Tibial artery (tissue), 4 donors: ENCODE results near the gene SYNPO.

Source experiments
- DNase-seq, 2 donors: peaks; one replicate each; pipeline ENCODE4 v3.0.0-alpha.2; 2019
- H3K27ac ChIP-seq, 2 donors: fragments of 200-600 bp; sonication (generic) in 1 of 2; 1 replicate in 1 of 2; 2 replicates in 1 of 2; pipeline ENCODE4 v1.5.1; 2018 to 2019; ENCODE audit warnings: mild to moderate bottlenecking in 1 of 2
- H3K27me3 ChIP-seq, 2 donors: fragments of 200-600 bp; sonication (generic) in 1 of 2; one replicate each; pipeline versions ENCODE4 v1.5.1 to v1.6.0; 2016 to 2019
- H3K36me3 ChIP-seq, 3 donors: fragments of 200-600 bp; sonication (generic) in 2 of 3; one replicate each; pipeline ENCODE4 v1.5.1; 2016 to 2019; ENCODE audit warnings: mild to moderate bottlenecking in 2 of 3
- H3K4me1 ChIP-seq, 4 donors: fragments of 200-600 bp; sonication (generic) in 2 of 4; 1 replicate in 3 of 4; 2 replicates in 1 of 4; pipeline ENCODE4 v1.5.1; 2016 to 2019
- H3K4me3 ChIP-seq, 2 donors: fragments of 200-600 bp; sonication (generic) in 1 of 2; 1 replicate in 1 of 2; 2 replicates in 1 of 2; pipeline ENCODE4 v1.5.1; 2018 to 2019; ENCODE audit warnings: mild to moderate bottlenecking in 2 of 2
- H3K9me3 ChIP-seq, 3 donors: fragments of 200-600 bp; sonication (generic) in 1 of 3; one replicate each; pipeline ENCODE4 v1.5.1; 2016 to 2019
- CTCF ChIP-seq, 2 experiments: fragments of 200-600 bp in 1 of 2; fragments of 450-650 bp in 1 of 2; IDR thresholded peaks; one replicate each; pipeline ENCODE4 v1.5.1; 2017 to 2019; ENCODE audit warnings: antibody characterized with exemption in 2 of 2, mild to moderate bottlenecking in 1 of 2, moderate library complexity in 1 of 2
- intact Hi-C: fragments of 100-400 bp; cut with DNase I; formaldehyde crosslinking; loops from one replicate; pipeline ENCODE4 v1.15.0; 2023; ENCODE audit warnings: low total_unique reads

SYNPO gene

GRCh38 chr5:150623152-150623877, 17.1 kb upstream of the SYNPO start:
- Histone ChIP-seq H3K27ac (peak overlapping the region; percentile 99 to 100), H3K4me1 (peaks cover 0 to 61% (median 48%) of the 10 kb centered on the region in 4 donors), H3K36me3 (no peaks in the 10 kb centered on the region), H3K27me3 (no peaks in the 10 kb centered on the region), H3K4me3 (peak overlapping the region; percentile 97 to 100), H3K9me3 (no peaks in the 10 kb centered on the region)
- no peak for DNase-seq
- intact Hi-C loops: no loop called here
- TF ChIP-seq CTCF (IDR thresholded peaks at IDR 0.05): no peak

- no peaks in the 10 kb centered on the region for H3K9me3 ChIP-seq
- no peak for TF ChIP-seq CTCF (IDR thresholded peaks at IDR 0.05)
- H3K4me3 ChIP-seq: peak overlapping the region; percentile 97 to 100
- no peaks in the 10 kb centered on the region for H3K36me3 ChIP-seq
- intact Hi-C loops: no loop called here
- DNase-seq: no peak
- H3K4me1 ChIP-seq: peaks cover 0 to 61% (median 48%) of the 10 kb centered on the region in 4 donors
- peak overlapping the region; percentile 99 to 100 for H3K27ac ChIP-seq
- H3K27me3 ChIP-seq: no peaks in the 10 kb centered on the region
Observed at GRCh38 chr5:150623878-150624216, 16.6 kb upstream of the SYNPO start.

- peaks cover 0 to 61% (median 48%) of the 10 kb centered on the region in 4 donors for H3K4me1 ChIP-seq
- peak overlapping the region; percentile 99 to 100 for H3K27ac ChIP-seq
- peak overlapping the region; percentile 97 to 100 for H3K4me3 ChIP-seq
- intact Hi-C loops: no loop called here
- DNase-seq: peak in 1 of 2 donors; percentile 83
- no peaks in the 10 kb centered on the region for H3K9me3 ChIP-seq
- H3K27me3 ChIP-seq: no peaks in the 10 kb centered on the region
- peak; percentile 4 to 10 for TF ChIP-seq CTCF (IDR thresholded peaks at IDR 0.05)
- no peaks in the 10 kb centered on the region for H3K36me3 ChIP-seq
Observed at GRCh38 chr5:150624334-150625163, 15.9 kb upstream of the SYNPO start.

- H3K4me1 ChIP-seq: peaks cover 0 to 61% (median 51%) of the 10 kb centered on the region in 4 donors
- intact Hi-C loops: no loop called here
Observed at GRCh38 chr5:150625164-150625535, 15.3 kb upstream of the SYNPO start.

More at GRCh38 chr5:150625164-150625535, 15.3 kb upstream of the SYNPO start:
- Histone ChIP-seq H3K9me3 (no peaks in the 10 kb centered on the region), H3K27me3 (no peaks in the 10 kb centered on the region), H3K4me3 (peak overlapping the region; percentile 97 to 100), H3K36me3 (no peaks in the 10 kb centered on the region), H3K27ac (peak overlapping the region; percentile 99 to 100)
- TF ChIP-seq CTCF (IDR thresholded peaks at IDR 0.05): no peak
- peak; percentile 66 to 90 for DNase-seq
